RKO (cell line): Measurements from ENCODE around the gene LRP1.
A peak's percentile ranks its signal among the peaks of the same experiment; 100 is the strongest.

ENCODE experiments used
- DNase-seq: peaks from one replicate; pipeline ENCODE4 v3.0.0-alpha.2; 2016; ENCODE audit warnings: low spot score

The LRP1 gene

DNA sequence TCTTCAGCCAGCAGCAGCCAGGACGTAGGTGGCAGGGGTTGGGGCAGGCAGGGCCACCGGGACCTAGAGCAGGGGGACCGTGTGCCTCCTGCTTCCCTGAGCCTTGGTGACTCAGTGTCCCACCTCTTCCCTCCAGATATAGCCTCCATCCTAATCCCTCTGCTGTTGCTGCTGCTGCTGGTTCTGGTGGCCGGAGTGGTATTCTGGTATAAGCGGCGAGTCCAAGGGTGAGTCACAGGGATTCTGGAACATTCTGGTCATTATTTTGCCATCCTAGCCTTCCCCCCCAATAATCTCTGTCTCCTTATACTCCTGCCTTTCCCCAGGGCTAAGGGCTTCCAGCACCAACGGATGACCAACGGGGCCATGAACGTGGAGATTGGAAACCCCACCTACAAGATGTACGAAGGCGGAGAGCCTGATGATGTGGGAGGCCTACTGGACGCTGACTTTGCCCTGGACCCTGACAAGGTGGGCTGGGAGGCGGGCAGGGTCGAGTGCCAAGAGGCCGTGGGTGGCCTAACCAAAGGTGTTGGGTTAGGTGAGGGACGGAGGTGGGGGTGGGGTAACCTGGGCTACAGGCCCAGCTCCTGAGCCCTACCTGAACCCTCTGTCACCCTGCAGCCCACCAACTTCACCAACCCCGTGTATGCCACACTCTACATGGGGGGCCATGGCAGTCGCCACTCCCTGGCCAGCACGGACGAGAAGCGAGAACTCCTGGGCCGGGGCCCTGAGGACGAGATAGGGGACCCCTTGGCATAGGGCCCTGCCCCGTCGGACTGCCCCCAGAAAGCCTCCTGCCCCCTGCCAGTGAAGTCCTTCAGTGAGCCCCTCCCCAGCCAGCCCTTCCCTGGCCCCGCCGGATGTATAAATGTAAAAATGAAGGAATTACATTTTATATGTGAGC is 83.8 kb downstream of the LRP1 start:
- DNase-seq: no peak

DNA sequence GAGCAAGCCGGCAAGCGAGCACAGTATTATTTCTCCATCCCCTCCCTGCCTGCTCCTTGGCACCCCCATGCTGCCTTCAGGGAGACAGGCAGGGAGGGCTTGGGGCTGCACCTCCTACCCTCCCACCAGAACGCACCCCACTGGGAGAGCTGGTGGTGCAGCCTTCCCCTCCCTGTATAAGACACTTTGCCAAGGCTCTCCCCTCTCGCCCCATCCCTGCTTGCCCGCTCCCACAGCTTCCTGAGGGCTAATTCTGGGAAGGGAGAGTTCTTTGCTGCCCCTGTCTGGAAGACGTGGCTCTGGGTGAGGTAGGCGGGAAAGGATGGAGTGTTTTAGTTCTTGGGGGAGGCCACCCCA is 84.4 kb downstream of the LRP1 start:
- no peak for DNase-seq

DNA sequence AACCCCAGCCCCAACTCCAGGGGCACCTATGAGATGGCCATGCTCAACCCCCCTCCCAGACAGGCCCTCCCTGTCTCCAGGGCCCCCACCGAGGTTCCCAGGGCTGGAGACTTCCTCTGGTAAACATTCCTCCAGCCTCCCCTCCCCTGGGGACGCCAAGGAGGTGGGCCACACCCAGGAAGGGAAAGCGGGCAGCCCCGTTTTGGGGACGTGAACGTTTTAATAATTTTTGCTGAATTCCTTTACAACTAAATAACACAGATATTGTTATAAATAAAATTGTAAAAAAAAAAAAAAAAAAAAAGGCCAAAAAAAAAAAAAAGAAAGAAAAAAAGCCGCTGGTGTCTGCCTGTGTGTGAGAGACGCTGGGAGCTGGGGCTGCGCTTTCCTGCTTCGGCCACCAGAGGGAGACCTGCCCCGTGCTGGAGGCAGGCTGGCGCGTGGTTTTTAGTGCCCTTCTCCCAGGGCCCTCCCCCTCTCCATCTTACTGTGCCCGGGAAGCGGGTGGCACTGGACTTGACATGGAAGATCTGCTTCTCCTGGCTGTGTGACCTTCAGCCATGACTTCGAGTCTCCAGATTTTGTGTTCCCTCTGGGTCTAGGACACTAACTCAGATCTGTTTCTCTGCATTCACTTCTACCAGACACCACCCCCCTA is 84.9 kb downstream of the LRP1 start:
- peak; percentile 87 for DNase-seq

DNA sequence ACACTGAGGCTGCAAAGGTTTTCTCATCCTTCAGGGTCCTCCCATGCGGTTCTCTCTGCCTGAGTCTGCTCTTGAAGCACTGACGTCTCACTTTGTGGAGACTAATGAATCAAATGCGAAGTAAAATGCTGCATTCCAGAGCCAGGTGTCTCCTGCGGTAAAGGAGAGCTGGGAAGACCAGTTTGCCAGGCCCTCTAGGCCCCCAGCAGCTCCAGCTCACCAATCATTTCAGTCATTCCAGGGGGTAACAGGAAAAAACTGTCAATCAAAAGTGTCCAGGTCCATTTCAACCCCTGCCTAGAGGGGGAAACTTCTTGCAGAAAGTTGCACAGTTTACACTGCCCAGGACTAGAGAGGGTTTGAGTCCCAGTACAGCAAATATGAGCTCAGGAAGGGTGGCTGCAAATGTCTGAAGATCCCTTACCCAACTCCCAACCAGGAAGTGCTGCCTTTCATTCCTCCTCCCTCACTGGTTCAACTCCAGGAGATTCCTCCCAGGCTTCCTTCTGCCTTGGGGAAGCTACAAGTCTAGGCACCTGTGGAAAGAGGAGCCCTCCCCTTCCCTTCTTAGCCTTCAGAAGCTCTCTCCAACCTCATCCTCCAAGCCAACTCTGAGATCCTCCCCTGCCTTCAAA is 85.6 kb downstream of the LRP1 start:
- no peak for DNase-seq

GRCh38 chr12:57214398-57214781 is 86.1 kb downstream of the LRP1 start:
- peak; percentile 84 for DNase-seq

GRCh38 chr12:57215065-57215464 is 86.8 kb downstream of the LRP1 start:
- no peak for DNase-seq

GRCh38 chr12:57215668-57216013 is 87.4 kb downstream of the LRP1 start:
- no peak for DNase-seq

DNA sequence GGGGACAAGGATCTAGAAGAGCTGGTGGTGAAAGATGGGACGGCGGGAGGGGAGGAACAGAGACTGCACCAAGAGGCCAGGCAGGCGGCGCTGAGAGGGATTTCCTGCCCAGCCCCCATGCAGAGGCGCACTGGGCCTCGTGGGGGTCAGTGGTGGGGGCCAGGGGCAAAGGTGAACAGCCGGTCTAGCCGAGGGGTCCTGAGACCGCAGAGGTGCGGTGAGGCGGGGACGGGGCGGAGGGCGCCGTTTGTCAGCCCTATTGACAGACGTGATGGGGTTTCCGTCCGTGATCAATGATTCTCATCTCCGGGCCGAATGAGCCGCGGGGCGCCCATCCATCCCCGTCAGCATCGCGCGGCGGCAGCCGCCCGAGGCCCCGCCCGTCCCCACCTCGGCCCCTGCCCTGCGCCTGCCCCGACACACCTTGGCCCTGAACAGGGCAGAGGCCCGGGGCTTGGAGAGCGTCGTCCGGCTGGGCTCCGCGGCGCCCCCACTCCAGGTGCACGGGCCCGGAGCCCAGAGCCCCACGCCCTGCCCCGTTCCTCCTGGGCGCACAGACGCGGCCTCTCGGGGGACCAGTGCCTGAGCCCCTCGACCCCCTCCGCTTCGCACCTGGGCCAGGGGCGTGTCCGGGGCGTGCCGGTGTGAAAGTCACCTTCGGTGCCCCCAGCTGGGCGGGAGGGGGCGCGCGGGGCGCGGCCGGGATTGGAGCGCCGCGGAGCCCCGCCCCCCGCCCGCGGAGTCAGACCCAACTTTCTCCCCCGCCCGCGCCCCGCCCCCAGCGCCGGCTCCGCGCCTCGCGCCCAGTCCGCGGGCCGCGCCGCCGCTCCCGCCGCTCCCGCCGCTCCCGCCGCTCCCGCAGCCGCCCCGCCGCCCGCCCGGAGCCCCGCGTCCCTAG is 88.0 kb downstream of the LRP1 start, which contains the start of gene NXPH4:
Gene NXPH4 (plus strand): TSS at position 781 of the 898 bp plus-strand sequence. CDS start 176 bp downstream, outside the sequence.
- DNase-seq: peak; percentile 51

DNA sequence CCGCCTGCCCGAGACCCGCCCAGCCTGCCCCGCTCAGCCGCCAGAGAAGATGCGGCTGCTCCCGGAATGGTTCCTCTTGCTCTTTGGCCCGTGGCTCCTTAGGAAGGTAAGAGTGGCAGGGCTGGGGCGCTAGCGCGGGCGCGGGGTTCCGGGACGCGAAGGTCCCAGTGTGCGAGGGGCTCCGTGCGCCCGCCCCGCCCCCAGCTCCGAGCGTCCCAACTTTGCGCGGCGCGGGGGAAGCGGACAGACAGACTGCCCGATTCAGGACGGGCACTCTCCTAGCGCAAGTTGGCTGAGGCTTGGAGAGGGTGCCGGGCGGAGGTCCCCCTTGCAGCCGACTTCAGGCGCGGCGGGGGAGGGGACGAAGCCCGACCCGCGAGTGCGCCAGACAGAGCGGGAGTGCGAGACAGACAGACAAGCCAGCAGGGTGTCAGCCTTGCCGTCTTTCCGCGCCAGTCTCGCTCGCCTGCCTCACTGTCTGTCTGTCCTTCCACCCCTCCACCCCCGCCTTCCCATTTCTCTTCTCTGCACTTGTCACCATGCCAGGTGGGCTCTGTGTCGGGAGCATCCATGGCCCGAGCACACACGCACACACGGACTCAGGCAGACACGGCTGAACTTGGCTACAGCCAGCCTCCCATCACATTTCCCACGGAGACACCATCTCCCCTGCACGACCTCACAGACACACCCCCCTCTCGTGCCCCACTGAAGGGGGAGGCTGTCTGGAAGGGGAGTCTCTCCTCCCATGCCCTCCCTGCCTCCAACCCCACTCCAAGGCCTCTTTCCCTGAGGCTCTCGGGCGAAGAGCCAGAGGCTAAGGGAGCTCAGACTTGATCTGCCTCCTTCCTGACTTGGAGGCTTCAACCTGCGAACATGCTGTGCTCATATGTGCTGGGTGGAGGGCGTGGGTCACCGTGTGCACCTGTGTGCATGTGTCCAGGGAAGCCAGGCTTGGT is 88.9 kb downstream of the LRP1 start:
- DNase-seq: peak; percentile 39

GRCh38 chr12:57218030-57218853 is 90.0 kb downstream of the LRP1 start:
- peak; percentile 62 for DNase-seq

GRCh38 chr12:57219205-57219992 is 91.1 kb downstream of the LRP1 start:
- DNase-seq: no peak

DNA sequence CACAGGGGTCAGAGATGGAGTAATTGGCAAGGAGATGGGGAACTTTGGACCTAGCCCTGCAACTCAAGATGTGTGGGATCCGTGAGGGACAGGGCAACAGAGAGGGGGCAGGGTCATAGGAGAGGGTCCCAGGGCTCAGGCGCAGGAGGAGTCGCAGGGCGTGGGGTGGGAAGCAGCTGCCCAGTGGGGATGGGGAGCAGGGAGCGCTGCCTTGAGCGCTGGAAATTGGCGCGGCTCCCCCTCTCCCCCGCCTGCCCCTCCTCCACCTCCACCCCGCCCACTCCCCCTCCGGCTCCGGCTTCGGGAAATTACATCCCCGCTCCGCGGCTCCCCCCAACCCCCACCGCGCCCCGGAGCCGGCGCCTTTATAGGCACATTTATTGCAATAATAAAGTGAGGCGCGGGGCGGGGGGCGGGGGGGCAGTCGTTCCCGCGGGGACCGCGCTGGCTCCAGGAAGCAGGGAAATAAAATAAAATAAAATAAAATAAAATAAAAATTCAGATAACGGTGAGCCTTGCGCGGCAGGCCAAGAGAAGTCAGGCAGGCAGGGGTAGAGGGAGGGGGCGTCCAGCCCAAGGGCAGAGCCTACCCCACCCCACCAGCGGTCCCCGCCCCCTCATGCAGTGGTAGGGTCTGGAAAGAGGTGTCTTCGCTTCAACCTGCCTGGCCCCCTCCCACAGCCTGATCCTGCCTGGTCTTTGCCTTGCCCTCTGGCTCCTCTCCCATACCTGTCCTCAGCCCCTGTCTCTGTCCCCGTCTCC is 91.9 kb downstream of the LRP1 start:
- no peak for DNase-seq

GRCh38 chr12:57220770-57221168 is 92.5 kb downstream of the LRP1 start:
- no peak for DNase-seq

- DNase-seq: no peak
Observed at GRCh38 chr12:57221169-57221917, 93.1 kb downstream of the LRP1 start.

DNA sequence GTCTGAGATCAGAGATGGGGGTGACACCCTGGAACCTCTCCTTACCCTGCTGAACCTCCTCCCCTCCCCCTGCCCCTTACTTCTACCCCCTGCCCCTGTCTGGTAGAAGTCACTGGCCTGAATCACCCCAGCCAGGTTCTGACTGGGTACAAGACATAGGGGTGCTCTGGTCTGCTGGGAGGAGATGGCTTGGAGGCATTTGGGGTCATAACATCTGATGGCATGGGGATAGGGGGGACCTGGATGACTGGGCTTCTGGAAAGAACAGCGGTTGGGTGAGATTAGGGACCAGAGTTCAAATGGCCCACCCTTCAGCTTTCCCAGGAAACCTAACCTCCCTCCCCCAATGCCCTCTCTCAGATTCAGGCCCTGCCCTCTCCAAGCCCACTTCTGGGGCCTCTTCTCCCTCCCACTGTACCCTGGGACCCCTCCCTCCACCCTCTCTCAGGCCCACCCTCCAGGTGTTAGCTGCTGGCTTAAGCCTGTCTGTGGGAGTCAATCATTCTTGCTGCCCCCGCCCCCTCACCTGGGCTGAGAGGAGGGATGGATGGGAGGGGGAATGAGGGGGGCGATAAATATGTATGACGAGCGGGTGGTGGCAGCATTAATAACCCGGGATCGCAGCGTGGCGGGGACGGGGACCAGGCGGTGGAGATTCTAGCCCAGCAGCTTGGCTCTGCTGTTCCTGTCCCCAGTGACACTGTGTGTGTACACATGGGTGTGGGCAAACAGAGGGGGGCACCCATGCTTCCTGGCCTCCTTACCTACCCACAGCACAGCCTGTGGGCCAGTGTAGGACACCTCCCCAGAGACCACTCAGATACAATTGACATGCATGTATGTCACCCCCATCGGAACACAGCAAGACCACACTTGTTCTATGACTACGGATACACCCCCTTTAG is 94.3 kb downstream of the LRP1 start:
- no peak for DNase-seq
